A549 (cell line): ENCODE measurements around the gene ADGRG2.

Experiments used
- CTCF ChIP-seq: fragments of >200 bp; sonication (Bioruptor Twin); formaldehyde crosslinking; IDR thresholded peaks from 3 replicates; pipeline ENCODE4 v1.5.1; 2016
- ELK1 ChIP-seq: fragments of 150-350 bp; IDR thresholded peaks from 2 replicates; pipeline ENCODE4 v1.6.1; 2014; ENCODE audit warnings: low read depth, mild to moderate bottlenecking, low read length
- EP300 ChIP-seq, 2 experiments: fragments of >200 bp; sonication (Bioruptor Twin); formaldehyde crosslinking; IDR thresholded peaks; 2 replicates in 1 of 2; 3 replicates in 1 of 2; pipeline ENCODE4 v1.6.1; 2016 to 2017
- JUNB ChIP-seq: fragments of >200 bp; sonication (Bioruptor Twin); formaldehyde crosslinking; IDR thresholded peaks from 2 replicates; pipeline ENCODE4 v1.6.1; 2016
- MAFK ChIP-seq: fragments of 450-650 bp; IDR thresholded peaks from 2 replicates; pipeline ENCODE4 v1.6.1; 2014; ENCODE audit not compliant: partially characterized antibody
- POLR2A ChIP-seq: IDR thresholded peaks from 2 replicates; pipeline ENCODE4 v1.6.1; 2012; ENCODE audit warnings: mild to moderate bottlenecking, low read length
- POLR2AphosphoS2 ChIP-seq: conservative IDR thresholded peaks from 2 replicates; pipeline ENCODE4 v1.6.1; 2012; ENCODE audit warnings: low read length, improper control_type of control experiment, inconsistent platforms
- RCOR1 ChIP-seq: fragments of 150-350 bp; IDR thresholded peaks from 2 replicates; pipeline ENCODE4 v1.6.1; 2014; ENCODE audit warnings: antibody characterized with exemption, low read length, low read depth
- SMC3 ChIP-seq: fragments of >200 bp; sonication (Bioruptor Twin); formaldehyde crosslinking; IDR thresholded peaks from 3 replicates; pipeline ENCODE4 v1.6.1; 2018; ENCODE audit warnings: inconsistent platforms
- TP53 ChIP-seq: fragments of 250-450 bp; sonication (Bioruptor Pico); IDR thresholded peaks from 2 replicates; pipeline ENCODE4 v1.5.0; 2021; ENCODE audit warnings: mild to moderate bottlenecking, moderate library complexity
- USF2 ChIP-seq: fragments of 450-650 bp; IDR thresholded peaks from 2 replicates; pipeline ENCODE4 v1.6.1; 2014; ENCODE audit warnings: antibody characterized with exemption

- TF ChIP-seq CTCF (no peak), POLR2AphosphoS2 (no peak), ELK1 (no peak), SMC3 (no peak), USF2 (no peak), JUNB (no peak), RCOR1 (no peak), MAFK (no peak), TP53 (CRISPR knock-in tag) (no peak), POLR2A (no peak), EP300 (IDR thresholded peaks at IDR 0.05) (no peak)
These were observed 123.6 kb downstream of the ADGRG2 start for GRCh38 chrX:18998653-18999052.
